NCI-H69 (cell line): ENCODE data around the gene PTGIS.

ENCODE experiments used
- DNase-seq: peaks from one replicate; lab custom pipeline; 2025; lab: John Stamatoyannopoulos, UW

Gene PTGIS

DNA sequence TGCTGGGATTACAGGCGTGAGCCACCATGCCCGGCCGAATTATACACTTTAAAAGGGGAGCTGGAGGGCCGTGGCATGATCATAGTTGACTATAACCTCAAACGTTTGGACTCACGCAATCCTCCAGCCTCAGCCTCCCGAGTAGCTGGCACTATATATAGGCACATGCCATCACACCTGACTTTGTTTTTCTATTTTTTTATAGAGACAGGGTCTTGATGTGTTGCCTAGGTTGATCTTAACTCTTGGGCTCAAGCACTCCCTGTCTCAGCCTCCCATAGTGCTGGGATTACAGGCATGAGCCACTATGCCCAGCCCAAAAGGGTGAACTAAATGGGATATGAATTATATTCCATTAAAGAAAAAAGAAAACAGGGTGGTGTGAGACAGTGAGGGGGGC is 7.8 kb downstream of the PTGIS start:
- no peak for DNase-seq

DNA sequence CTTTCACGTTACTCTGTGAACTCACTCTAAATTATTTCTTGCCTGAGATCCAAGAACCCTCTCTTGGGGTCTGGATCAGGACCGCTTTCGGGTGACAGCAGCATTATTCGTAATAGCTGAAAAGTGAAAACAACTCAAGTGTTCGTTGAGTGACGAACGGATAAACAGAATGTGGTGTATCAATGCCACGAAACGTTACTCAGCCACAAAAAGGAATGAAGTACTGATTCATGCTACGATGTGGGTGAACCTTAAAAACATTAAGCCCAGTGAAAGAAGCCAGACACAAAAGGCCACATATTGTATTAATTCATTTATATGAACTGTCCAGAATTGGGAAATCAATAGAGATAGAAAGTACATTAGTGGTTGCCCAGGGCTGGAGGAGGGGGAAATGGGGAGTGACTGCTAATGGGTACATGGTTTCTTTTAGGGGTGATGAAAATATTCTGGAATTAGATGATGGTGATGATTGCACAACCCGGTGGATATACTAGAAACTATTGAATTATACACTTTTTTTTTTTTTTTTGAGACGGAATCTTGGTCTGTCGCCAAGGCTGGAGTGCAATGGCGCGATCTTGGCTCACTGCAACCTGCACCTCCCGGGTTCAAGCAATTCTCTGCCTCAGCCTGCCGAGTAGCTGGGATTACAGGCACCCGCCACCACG is 8.4 kb downstream of the PTGIS start:
- no peak for DNase-seq

DNA sequence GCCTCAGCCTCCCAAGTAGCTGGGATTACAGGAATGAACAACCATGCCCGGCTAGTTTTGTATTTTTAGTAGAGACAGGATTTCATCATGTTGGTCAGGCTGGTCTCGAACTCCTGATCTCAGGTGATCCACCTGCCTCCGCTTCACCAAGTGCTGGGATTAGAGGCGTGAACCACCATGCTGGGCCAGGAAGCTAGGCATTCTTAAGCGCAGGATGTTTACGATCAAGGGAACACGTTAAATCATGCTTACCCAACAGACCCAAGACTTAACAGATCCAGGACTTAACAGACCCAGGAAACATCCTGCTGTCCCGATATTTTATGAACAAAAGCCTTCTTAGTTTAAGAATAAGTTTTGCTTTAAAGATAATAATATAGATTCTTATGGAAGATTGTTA is 9.1 kb downstream of the PTGIS start:
- DNase-seq, result no peak

DNA sequence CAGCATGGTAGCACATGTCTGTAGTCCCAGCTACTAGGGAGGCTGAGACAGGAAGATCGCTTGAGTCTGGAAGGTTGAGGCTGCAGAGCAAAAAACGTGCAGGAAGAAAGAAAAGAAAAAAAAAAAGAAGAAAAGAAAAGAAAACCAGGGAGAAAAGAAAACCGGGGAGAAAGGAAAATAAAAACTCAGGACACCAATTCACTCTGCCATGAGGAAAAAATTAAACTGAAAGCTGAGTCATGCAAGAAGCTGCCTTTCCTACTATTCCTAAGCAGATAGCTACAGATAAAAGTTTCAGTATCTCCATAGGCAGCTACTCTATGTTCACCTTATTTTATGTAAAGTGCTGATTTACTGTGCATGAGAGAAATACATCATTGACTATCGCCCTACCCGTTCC is 10.5 kb downstream of the PTGIS start:
- DNase-seq, result no peak

DNA sequence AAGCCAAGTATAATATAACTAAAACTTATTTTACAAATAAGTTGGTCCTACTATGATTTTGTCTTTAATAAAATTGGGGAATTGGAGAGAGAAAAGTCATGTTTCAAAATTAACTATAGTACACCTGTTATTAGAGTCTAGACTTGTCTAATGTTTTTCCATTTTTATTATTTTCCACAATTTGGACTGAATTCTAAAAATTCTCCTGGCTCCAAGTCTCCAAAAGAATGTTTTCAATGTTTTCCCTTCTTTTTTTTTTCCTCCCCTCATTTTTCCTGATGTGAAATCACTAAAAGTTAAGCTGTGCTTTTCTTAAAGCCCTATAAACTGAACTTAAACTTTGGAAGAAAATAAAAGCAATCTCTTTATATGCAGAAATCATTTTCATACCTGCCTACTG is 11.3 kb downstream of the PTGIS start:
- DNase-seq, result no peak

DNA sequence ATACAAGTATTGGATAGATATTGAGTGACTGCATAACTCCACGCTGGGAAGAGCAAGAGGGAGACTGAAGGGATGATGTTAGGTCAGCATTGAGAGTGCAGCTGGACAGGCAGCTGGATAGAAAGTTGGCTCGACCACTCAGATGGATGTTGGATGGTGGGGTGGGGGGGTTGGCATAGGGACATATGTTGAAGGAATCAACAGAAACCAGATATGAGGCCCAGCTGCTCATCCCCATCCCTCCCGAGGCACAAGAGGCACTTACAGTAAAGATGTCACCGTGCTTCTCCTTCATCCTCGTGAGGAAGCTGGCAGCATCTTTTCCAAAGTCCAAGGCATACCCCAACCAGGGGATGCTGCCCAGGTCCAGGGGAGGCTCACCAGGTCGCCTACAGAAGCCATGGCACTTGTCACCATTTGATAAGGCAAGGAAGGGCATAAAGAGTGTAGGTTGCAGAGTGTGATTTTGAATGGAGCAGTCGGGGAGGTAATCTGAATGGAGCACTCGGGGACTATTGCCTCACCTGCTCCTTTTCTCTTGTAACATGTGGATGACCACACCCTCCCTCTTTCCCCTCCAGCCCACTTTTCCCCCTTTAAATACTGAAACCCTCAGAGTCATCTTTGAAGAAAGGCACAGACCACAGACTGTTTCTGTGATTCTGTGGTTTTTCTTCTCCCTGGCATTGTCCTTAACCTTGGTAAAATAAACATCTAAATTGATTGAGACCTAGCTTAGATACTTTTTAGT is 18.0 kb downstream of the PTGIS start:
- no peak for DNase-seq

DNA sequence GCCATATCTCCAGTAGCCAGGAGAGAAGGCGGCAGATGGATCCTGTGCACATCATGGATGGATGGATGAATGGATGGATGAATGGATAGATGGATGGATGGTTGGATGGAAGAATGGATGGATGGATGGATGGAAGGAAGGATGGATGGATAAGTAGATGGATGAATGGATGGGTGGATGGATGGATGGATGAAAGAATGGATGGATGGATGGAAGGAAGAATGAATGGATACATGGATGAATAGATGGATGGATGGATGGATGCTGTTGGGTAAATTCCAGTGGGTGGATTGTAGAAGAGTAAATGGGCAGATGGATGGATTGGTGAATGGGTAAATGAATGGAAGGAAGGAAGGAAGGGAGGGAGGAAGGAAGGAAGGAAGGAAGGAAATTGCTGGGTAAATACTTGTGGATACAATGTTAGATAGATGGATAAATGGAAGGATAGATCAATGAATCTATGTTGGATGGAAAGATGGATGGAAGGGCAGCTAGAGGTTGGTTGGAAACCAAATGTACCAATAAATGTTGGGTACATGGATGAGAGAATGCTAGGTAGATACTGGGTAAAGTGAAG is 19.5 kb downstream of the PTGIS start:
- DNase-seq, result no peak

DNA sequence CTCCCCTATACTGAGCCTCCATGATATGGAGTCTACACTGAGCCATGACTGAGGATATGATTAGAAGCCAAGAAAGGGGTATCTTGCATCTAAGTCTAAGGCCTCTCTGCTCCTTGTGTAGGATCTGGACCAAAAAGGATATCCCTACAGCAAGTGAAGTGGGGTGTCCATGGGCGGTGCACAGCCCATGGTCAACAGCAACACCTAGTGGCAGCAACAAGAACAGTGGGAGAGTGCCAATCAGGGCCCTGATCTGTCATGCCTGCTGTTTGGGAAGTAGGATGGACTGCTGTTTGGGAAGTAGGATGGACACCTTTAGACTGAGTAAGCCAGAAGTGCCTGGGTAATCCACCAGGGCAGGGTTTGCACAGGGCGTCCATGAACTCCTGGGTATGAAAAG is 22.4 kb downstream of the PTGIS start:
- DNase-seq, result no peak

DNA sequence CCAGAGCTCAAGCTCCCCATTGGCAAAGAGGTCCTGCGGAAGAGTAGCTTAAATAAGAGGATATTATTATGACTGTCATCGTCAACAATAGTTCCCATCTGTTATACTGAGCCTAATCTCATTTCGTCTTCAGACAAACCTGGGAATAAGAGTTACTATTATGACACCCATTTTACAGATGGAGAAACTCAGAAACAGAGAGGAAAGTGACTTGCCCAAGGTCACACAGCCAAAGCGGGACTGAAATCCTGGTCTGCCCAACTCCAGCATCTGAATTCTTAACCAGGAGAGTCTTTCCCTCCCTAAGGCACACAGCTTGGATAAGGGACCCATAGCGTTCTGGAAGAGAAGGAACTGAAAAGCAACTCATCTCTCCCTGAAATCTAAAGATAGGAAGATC is 23.4 kb downstream of the PTGIS start:
- no peak for DNase-seq

DNA sequence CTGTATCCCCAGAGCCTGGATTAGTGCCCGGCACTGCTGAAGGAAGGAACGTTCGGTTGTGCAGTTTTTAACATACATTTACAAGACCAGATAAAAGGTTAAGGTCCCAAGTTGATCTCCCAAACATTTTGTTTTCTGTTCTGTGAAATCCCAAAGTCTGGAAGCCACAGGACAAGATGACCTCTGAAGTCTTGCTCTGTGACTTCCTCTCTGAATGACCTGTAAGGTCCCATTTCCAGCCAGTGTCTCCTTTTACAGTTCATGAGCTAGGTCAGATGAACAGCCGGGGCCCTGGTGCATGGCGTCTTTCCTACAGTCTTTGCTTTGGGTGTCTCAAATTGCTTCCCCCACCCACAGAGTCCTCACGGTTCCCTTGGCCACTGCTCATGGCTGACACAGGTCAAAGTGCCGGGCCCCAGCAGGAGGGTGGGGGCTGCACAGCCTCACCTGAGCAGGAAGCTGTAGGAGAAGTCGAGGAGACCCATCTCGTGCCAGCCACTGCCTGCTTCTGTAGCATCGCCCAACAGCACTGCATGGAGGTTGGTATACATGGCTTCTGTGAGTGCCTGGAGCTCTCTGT is 24.0 kb downstream of the PTGIS start:
- no peak for DNase-seq

DNA sequence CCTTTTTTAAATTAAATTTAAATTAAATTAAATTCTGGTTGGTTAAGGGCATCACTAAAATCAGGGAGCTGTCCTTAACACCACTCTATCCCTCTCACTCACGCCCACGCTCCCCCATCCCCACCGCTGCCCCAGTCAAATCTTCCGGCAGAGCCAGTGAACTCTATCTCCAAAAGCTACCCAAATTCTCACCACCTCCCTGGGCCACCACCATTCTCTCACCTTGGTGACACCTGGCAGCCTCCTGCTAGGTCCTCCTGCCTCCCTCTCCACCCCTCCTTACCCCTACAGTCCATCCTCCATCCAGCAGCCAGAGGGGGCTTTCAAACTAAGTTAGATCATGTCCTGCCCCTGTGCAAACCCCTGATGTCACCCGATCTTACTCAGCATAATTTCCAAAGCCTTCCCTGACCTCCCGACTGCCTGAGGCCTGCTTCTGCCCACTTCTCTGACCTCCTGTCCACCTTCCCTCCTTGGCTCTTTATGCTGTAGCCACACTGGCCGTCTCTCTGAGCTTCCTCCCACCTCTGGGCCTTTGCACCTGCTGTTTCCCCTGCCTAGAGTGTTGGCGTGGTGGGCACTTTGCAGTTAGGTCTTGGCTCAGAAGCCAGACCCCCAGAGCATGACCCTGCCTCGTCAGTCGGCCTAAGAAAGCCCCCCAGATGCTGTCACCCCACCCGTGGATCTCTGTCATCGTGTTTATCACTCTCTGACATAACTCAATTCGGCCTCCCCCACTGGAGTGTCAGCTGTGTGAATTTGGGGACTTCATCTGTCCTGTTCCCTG is 24.7 kb downstream of the PTGIS start:
- no peak for DNase-seq

DNA sequence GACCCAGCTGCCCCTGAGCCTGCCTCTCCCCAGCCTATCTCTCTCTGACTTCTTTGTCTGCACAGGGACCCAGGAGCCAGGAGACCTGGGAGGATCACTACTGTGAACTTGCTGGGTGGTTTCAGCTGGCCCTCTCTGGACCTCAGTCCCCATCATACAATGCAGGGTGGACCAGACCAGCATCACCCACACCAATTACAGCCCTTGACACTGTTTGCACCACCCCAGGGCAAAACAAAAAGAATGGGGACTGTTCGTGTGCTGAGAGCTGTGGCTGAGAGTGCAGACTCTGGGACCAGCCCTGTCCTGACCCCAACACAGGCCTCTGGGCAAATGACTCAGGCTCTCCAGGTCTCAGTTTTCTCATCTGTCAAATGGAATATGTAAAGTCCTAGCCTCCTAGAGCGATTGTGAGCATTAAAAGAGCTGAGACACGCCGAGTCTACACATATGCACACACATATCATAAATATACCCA is 25.4 kb downstream of the PTGIS start:
- DNase-seq, result no peak

DNA sequence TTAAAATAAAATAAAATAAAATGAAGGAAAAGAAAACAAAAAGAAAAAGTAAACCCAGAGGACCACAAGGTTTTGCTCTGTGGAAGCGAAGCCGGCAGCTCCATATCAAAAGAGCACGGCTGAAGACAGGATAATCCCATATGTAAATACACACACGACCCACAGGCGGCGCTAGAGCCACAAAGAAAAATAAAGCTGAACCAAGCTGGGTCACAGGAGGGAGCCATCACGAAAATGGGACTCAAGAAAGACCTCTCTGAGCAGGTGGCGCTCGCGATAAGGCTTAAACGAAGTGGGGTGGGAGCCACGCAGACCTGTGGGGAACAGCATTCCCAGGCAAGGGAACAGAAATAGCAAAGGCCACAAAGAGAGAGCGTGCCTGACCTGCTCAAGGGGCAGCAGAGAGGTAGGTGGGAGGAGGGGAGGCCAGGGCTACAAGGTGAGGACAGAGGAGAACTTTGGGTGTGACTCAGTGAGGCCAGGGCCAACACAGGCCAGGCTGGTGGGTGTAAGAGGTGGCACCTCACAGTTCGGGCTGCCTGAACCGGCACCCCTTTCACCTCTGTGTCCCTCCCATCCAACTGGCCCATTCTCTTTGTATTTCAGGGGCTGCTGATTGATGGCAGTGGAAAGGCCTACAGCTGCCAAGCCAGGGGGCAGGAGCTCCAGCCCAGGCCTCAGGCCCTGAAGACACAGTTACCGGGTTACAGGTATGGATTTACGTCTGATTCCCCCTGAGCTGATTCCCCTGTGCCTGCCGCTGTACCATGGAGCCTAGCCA is 26.0 kb downstream of the PTGIS start:
- peak; percentile 78 for DNase-seq

DNA sequence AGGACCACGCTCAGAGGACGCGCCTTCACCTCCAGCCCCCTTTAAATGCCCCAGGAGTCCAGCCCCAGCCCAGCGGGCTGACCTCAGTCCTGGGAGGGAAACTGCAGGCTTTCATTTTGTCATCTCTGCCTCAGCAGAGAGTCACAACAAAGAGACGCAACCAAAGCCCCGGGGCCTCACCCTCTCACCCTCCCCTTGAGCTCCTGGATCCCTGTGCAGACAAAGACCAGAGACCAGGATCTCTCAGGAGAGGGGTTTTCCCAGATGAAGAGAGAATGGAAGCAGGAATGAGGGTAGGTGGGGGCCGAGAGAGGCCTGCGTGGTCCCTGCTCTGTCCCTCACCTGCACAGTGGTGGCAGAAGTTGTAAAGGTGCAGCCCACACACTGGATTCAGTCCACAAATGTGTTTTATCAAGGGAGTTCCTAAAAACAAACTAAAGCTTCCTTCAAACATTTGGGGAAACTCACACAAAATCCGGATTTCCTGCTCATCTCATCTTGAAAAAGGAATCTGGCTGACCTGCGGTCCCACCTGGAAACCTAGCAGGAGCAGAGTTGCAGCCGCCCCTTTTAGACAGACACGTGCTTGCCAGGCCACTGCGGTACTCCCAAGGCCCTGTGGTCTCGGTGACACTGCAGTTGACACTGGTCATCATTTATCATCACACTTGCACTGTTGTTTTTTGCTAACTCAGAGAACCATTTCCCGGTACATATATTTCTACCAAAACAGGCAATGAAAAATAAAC is 27.1 kb downstream of the PTGIS start:
- DNase-seq, result no peak

DNA sequence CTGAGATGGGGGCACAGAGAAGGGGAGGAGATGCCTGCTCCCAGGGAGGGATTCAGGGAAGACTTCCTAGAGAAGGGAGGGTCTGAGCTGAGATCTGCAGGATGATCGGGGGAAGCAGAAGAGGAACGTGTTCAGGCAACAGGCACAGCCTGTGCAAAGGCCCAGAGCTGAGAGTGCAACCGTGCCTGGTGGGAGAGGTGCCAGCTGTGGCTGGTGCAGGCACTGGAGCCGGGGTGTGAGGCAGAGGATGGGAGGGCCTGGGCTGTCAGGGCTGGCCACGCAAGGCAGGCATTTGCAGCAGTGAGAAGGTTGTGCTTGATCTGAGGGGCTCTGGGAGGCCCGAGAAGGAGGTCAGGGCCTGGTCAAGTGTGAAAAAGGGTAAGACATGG is 27.7 kb downstream of the PTGIS start:
- no peak for DNase-seq

DNA sequence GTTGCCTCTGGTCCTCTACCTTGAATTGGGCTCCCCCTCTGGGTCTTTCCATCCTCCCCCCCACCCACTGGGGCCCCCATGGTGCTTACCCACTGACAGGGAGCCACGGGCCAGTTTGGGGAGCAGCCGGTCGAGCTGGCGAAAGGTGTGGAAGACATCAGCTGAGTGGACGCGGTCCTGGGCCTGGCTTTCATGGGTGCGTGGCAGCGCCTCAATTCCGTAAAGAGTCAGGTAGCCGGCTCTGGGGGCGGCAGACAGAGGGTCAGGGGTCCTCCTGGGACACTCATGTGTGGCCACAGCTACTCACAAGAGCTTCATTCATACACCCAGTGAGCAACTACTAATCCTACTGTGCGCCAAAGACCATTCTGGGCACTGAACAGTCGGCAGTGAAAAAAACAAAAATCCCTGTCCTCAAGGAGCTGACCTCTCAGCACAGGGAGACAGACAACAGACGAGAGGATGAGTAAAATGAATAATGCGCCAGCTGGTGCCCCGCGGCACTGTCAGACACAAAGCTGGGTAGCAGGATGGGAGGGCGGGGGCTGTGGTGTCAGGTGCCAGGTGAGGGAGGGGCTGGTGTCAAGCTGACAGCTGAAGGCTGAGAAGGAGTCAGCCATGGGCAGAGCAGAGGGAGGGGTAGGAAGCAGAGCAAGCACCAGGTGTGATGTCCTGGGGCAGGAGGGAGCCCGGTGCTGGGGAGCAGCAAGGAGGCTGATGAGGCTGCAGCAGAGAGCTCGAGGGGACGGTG is 28.3 kb downstream of the PTGIS start:
- DNase-seq, result peak; percentile 83

DNA sequence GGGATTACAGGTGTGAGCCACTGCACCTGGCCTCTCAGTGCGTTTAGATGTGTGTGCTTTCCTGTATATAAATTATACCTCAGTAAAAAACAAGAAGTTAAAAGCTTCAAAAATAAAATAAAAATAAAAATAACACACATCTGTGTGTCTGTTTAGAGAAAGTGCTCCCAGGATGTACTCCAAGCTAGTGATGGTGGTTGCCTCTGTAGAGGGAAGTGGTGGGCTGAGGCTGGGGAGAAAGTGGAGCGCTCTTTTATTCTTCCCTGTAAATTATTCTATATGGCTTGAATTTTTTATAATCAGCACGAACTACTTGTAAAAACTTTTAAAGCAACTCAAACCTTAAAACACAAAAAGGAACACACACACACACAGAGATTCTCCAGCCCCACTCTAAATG is 29.0 kb downstream of the PTGIS start:
- no peak for DNase-seq

DNA sequence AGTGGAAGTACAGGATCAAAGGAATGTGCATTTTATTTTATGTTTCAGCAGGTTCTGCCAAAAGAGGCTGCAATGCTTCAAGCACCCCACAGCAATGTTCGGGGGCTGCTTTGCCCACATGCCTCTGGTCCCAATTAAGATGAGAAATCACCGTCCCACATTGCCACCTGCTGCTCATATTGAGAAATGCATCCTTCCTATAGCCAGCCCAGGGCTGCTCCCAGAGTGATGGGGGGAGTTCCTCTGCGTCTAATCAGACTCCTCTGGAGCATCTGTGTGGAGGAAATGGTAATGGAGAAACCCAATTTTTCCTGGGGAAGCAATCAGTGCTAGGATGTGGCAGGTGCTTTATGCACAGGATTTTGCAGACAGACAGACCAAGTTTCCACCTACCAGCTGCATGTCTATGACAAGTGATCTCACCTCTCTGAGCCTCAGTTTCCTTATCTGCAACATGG is 33.7 kb downstream of the PTGIS start:
- peak; percentile 62 for DNase-seq

DNA sequence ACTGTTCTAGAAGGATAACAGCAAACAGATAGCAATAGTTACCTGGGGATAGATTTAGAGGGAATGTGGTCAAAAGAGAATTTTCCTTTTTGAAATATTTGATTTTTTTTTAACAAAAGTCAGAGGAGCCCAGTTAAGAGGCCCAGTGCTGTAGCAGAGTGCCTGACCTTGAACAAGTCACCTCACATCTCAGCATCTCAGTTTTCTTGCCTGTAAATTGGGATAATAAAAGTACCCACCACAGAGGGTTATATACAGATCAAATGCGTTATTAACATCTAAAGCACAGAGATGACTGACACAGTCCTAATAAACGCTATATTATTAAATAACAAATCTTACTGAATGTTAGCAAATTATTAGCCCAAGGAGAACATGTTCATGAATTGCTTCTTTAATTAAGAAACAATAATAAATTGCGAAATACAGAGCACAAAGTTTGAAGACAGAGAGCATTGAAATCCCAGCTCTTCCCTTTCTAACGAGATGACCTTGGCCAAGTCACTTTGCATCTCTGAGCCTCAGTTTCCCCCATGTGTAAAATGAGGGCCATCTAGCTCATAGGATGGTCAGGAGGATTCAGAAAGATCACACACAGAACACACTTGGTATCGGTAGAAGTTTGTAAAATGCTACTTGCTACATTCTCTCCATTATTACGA is 35.5 kb downstream of the PTGIS start:
- DNase-seq, result no peak
